HG03439 (cell line): ENCODE measurements around the gene NEK6.

Experiments used
- ATAC-seq: cut with Tn5 transposase; IDR thresholded peaks from one replicate; pipeline ENCODE4 v1.9.1; 2021; ENCODE audit warnings: mild to moderate bottlenecking, moderate library complexity; ENCODE audit not compliant: unreplicated experiment

Gene NEK6

DNA sequence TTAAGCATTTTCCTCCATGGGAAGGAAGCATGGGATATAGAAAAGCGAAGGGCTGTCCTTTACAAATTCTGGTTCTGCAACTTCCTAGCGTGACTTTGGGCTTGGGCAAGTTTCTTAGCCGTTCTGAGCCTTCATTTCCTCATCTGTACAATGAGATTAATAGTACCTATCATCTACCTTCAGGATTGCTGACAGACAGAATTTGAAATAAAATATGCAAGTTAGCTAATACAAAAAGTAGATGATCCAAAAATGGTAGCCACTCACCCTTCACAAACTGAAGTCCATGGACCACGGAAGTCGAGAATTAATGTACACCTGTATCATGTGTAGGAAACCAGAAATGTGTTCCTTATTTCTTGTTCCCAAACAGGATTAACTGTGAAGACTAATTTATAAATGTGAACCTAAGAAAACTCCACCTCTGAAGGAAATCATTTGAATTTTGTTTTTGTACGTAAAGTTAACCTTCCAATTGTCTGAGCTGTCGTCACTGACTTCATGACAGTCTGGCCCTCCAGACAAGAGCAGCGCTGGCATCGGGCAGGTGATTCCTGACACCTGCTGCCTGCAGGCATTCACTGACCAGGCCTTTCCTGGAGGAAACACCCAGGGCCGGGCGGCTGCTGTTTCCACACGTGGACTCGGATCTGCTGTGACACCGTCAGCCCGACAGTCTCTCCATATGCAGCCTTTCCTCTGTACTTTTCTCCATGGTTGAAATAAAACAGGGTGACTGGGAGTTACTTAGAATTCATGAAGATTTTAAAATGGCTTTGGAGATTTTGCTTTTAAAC lies 94.1 kb downstream of the NEK6 start:
- no peak for ATAC-seq

DNA sequence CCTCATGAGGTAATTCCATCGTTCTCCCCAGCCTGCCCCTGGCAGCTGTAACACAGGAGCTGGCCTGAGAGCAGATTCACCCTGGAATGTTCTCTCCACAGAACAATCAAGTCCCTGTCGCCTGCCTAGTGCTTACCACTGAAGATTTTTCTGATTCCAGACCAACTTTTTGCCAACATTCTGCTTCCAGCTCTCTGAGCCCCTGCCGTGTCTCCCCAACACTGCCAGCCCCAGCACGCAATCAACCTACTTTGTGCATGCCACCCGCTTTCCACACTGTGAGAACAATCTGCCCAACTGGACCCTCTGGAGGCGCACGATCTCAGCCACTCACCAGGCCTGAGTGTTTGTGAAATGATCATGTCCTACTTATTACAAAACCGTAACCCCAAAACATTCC lies 94.9 kb downstream of the NEK6 start:
- no peak for ATAC-seq

DNA sequence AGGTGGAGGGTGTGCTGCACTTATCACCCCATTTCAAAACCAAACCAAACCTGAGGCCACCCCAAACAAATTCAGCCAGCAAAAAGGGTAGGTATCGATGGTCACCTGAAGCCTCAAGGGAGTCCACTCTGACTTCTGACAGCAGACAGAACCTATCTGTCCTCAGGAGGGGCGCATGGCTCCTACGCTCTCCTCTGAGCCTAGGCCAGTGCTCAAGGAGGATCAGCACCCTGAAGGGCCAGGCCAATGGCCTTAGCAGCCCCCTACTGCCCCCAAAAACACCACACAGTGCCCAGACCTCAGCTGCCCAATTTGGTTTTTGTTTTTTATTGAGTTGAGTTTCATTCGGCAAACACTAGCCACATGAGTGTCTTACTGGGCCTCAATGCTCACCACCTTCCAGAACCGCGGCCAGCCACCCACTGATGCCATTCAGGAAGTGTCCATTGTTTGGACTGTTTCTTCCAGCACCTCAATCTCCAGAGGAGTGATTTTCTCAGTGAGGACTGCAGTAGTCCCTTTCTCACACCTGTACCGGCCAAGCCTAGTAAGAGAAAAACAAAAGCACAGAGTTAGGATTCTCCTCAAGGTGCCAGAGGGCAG lies 95.5 kb downstream of the NEK6 start:
- ATAC-seq, result no peak

DNA sequence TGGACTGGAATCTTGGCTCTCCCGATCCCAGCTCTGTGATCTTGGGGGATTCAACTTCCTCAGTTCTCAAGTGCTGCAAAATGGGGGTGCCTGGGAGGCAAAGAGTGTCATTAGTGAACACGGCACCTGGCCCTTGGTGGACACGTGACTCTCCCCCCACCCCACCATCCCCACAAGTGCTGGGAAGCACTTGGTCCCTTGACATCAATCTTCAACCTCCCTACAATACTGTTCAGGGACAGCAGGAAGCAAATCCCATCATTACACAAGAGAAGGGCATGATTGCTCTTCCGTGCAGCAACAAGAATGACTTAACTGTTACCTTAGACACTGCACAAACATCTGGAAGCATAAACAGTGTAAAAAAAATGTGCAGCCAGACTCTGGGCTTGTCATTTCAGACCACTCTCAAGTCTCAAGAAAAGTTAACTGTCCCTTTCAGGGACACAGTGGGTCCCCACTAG lies 96.1 kb downstream of the NEK6 start:
- no peak for ATAC-seq

DNA sequence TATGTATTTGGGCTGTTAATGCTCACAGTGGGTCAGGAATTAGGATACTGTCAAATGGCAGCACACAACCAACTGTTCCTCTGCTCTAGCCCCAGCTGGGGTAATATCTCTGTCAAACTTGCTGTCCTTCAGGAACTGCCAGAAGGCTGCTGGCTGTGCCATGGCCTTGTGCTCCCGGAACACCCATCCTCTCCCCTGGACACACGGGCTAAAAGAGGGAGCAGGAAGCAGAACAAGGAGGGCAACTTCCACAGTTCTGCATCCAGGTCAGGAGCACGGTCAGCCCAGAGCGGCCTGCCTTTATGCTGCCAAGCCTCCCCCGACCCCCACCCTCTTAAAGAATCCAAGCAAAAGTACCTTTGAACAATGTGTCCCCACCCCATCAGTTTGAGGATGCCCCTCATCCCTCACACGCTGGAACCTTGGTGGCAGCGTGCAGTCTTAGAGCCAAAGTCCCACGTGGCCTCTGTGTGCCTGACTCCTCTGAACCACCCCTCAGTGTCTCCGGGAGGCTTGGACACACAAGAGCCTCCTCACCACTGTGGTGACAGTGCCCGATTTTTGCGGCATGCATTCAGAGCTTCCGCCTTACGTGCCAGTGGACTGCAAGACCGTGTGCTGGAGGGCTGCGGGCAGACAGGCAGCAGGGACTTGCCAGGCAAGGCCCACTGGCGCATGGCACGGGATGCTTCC lies 96.7 kb downstream of the NEK6 start:
- no peak for ATAC-seq

DNA sequence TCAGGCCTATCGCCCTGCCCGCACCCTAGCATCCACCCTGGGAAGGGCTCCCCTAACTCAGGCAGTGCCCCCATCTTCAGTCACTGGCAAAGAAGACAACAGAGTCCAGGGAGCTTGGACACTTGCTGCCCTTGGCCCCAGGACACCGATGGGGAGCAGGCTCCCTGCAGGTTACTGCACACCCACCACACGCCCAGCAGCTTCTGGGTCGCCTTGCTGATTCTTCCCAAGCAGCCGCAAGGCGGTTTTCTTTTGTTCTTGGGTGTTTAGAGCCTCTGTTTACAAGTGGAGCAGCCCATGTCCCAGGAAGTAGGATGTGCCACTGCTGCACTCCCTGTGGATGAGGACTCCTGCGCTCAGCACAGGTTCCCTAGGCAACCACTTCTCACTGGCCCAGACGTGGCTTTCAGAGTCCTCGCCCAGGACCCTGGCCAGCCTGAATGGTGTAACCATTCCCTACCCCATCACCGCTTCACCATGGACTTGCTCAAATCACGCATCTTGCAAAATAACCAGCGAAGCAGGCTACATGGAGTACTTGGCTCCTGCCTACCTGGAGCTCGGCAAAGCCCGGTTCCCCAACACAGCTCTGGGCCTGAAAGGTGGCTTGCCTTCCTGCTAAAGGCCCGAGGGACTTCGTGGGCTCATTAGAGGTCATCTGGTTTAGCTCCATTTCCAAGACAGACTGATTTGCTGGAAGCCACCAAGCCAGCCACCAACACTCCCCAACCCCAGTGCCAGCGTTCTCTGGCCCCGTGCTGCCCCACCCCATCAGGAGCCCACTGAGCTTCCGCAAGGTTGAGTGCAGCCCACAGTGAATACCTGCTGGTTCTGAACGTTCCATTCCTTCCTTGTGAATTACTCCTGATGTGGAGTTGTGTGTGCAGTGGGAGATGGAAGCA lies 97.5 kb downstream of the NEK6 start:
- ATAC-seq, result no peak

DNA sequence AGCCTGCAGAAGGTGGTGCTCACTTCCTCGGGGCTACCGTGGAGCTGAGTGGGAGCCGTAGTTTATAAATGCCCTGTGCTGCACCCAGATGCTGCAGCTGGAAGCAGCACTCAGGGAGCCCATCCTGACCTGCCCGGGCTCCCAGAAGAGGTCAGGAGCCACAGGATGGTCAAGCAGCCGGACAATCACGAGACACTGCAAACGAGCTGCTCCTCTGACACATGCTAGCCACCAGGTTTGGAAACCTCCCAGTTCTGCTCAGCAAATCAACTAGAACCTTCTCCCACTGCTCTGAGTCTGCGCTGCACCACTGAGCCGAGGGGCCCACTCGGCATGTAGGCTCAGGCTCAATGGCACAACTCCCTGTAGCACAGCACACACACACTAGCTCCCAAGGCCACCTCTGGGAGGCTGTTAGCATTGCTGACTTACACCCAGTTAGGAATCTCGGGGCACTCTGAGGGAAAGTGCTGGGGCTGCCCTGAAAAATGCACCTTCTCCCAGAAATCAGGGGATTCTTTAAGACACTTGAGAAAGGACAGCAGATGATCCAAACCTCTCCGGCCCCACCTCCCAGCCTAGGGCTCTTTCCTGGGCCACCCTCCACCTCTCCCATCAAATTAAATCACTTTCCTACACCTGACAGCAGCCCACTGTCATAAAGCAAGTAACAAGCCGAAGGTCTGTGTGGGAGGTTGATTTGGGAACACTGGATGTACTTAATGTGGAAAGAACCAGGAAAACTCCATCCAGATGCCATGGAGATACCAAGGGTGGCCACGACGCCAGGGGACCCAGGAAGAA lies 98.4 kb downstream of the NEK6 start:
- ATAC-seq, result no peak

DNA sequence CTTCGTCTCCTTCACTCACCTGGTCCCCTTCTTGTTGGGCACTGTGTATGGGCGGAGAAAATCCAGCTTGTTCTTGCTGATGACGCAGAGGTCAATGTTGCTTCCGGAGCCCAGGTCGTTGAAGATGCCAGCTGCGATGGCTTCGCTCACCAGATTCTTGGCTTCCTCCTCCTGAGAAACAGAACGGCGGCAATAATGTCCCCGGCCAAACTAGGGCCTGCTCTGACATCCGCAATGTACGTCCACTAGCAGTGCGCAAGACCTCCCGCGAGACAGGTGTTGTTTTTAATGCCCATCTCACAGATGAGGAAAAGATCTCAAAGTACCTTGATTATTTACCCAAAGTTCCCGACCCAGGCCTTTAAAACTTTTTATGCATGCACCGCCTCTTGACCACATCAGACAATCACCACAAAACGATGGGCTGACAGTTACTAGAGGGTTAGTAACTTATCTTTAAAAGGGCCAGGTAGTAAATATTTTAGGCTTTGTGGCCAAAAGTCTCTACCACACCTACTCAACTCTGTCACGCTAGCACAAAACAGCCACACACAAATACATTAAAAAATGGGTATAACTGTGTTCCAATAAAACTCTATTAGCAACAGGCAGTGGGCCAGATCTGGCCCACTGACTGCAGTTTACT lies 99.1 kb downstream of the NEK6 start:
- no peak for ATAC-seq

DNA sequence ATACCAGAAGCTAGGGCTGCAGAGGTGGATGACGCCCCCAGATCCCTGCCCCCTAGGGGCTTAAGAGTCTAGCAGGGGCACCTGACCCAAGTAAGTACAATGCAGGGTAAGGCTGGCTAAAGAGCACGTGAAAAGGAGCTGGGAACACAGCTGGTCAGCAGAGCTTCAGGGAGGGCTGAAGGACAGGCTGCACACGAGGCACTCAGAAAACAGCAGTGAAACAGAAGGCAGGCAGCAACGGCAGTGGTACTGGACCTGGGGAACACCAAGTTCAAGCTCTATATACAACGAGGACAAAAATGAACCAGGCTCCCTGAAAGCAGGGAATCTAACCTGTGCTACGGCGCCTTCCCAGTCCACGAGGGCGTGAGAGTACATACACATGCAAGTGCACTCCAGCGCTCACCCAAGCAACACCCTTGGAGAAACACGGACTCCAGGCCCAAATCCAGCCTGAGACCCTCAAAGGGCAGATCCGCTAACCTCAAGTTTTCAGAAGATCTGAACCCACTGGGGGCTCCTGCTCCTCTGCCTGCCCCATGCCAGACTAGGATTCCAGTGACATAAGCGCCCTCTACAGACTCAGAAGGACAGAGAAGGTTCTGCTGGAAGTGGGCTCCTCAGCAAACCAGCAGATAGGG lies 100.1 kb downstream of the NEK6 start:
- no peak for ATAC-seq

DNA sequence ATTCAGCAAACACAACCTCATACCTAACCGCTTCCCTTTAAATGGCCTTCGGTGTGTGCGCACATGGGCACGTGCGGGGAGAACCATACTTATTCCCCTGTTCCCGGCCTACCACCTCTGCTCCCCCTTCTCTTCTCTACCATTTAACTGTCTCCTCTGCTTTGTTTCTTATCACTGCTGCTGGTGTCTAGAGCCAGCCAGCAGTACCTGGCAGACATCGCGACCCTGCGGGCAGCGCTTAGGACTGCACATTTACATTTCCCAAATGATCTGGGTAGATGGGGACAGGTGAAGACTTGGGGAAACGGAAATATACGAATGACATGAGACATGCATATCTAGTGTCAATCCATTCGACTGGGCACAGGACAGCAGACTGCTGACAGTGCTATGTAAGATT lies 100.9 kb downstream of the NEK6 start:
- no peak for ATAC-seq

DNA sequence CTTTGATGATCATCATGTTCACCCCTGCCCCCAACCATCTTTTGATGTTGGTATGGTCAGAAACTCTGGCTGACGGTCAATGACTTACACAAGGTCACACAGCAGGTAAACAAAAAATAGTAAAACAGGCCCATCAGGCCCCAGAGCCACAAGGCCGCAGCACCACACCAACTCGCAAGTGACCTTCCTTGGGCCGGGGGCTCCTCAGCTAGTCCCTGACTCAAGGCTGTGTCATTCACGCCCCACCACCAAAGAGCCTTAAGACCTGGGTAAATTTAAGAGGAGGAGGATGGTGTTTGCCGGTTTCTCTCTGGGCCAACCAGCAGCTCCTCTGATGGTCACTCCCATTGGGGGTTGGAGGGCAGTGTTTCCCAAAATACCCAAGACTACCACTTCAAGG lies 101.7 kb downstream of the NEK6 start:
- ATAC-seq, result no peak

DNA sequence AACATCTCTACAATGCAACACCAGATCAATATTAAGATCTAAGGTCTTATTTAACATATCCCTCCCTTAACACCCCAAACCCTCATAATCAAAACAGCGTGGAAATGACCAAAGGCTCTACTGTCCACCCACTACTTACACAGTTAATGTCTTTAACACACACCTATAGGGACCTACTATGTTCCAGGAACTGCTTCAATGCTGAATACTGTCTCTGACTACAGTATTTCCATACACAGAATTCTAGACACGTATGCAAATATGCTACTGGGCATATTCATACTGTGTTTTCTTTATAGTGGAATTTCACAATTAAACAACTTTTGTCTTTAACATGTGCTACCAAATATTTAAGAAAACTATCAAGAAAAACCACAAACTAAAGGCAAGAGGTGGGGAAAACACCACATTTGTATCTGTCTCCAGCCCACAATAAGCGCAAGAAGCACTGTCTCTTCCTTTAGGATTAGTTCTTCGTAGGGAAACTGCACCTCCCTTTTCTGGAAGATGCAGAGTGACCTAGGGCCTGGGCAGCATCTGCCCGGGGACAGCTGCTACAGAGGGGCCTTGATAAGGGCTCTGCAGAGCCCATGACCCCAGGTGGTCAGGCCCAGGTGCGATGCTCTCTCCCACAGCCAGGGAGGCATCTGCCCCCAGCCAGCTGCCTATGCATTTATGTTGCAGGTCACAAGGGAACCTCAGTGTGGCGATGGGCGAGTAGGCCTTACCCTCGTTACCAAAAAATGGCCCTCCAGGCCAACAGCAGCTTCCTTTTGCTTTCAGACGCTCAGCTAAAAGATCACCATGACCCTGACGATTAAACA lies 102.3 kb downstream of the NEK6 start:
- no peak for ATAC-seq

DNA sequence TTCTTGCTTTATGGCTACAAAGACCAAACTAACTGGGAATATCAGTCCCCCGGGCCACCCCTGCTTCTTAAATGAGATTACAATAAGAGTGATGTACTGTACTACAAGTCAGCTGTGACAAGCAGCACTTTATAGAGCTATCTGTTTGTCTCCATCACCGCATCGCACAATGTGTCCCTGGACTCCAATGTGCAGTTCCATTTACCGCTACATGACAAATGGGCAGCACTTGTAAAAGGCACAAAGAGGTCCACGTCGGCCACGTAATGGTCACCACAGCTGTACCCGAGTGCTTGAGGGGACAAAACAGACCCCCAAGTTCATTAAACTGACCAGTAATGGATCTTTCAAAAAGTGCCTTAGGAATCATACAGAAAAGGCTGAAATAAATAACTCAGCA lies 103.4 kb downstream of the NEK6 start:
- ATAC-seq, result no peak

DNA sequence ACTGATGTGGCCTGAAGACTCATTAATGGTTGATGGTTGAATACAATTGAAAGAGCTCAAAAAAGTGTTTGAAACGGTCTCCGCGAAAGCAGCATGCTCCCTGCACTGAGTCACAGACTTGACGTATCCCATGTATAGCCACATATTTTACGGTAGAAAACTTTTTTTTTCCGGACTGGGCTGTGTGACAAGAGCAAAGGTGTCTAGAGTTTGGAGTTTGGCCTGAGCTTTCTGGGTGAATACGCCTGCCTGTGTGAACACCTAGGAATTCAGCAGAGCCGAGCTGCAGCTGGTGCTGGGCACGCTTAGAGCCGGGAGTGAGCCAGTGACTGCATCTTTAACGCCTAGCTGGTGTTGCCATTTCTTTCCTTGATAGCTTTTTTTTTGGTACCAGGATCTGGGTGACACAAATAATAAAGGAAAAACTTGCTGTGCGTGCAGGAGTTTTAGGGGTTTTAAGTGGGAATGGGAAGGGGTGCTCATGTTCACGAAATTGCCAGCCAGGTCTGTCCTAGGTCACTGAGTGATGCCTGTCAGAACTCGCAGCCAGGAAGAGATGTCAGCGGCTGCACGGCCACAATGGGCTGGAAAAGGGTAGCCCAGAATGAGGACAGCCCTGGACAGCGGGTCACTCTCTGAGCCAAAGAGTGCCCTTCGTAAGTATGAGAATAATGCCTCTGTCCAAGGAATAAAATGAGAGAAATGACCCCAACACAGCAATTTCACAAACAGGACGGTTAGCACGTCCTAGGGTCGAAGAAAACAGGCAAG lies 105.8 kb downstream of the NEK6 start:
- ATAC-seq, result no peak

DNA sequence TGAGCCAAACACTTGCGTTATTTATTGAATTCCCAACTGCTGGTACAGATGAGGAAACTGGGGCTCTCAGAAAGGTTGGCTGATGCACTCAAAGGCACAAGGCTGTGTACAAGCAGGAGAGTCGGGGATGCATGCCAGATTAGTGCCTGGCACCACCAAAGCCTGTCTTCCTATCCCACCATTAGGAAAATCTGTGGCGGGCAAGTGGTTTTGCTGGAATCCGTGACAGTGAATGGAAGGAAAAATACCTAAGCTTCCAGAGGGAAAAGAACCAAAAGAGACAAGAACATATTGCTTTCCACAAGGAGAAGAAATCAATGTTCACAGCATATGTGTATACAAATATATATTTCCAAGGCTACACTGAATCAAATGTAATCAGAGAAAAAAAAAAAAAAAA lies 106.4 kb downstream of the NEK6 start:
- ATAC-seq, result no peak

DNA sequence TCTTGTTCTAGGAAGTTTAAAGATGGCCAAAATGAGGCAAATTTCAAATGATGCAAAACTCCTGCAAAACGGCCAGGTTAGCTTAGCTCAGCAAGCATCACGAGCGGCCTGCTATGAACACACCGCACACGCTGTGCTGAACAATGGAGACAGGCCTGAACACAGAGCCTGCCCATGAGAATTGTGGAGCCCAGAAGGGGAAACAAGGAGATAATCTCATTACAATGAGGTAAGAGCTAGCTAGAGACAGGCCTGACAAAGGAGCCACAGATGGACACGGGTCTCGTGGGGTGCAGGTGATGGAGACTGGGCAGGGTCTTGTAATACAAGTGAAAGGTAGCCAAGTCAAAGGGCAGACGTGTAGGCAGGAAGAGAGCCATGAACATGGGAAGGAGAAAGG lies 107.3 kb downstream of the NEK6 start:
- no peak for ATAC-seq

DNA sequence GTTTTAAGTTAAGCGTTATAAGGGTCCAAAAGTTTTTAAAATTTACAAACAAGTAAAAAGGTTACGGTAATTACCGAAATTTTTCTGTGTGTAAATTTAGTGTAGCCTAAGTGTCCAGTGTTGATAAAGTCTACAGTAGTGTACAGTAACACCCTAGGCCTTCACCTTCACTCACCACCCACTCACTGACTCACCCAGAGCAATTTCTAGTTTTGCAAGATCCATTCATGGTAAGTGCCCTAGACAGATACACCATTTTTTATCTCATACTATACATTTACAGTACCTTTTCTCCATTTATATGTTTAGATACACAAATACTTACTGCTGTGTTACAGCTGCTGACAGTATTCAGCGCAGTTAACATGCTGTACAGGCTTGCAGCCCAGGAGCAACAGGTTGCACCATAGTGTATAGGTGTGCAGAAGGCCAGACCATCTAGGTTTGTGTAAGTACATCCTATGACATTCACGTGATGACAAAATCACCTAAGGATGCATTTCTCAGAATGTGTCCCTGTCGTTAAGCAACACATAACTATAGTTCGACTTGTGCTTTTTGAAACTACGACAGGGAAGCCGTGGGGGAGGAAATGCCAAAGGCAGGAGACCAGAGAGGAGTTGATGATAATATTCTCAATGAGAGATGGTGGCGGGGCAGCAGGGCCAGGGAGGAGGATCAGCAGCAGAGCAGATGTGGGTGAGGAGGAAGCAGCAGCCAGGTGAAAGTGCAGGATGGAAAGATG lies 108.9 kb downstream of the NEK6 start:
- no peak for ATAC-seq
